HCT116 (cell line): Measurements from ENCODE around the gene DEPDC4. TPM values are rescaled to one million over a fixed set of nuclear protein-coding genes. Genes with fewer than 3 reads are reported as not detected.

Experiments used
- ATAC-seq: fragments of 200-7000 bp; cut with Tn5 transposase; 2 replicates; pipeline ENCODE4 v1.9.1; 2020; ENCODE audit warnings: mild to moderate bottlenecking, moderate library complexity
- BruUV-seq: library from RNA; stranded (reverse); fragments of 400-500 nt; replicated peaks from 2 replicates; lab custom pipeline; 2021; lab: Mats Ljungman, UMichigan
- CTCF ChIA-PET: fragments of 300-600 bp; sonication (Branson Sonifier 250); formaldehyde crosslinking; loops from one replicate; lab custom pipeline; 2021; ENCODE audit warnings: antibody characterized with exemption; lab: Charles Lee
- POLR2A ChIA-PET: fragments of 300-600, 350-600 bp; sonication (Branson Sonifier 250); formaldehyde crosslinking; loops from one replicate; lab custom pipeline; 2021; ENCODE audit warnings: antibody characterized with exemption; lab: Charles Lee
- RAD21 ChIA-PET, 2 experiments: fragments of 300-600 bp; sonication (Branson Sonifier 250); formaldehyde crosslinking; loops; one replicate each; lab custom pipeline; 2023; ENCODE audit warnings: low total read pairs in 2 of 2; ENCODE audit not compliant: uncharacterized antibody in 2 of 2, unreplicated experiment in 2 of 2, low non-redundant PET in 1 of 2; lab: Charles Lee
- DNase-seq: peaks from one replicate; pipeline ENCODE4 v3.0.0-alpha.2; 2010; ENCODE audit warnings: low read depth, low spot score
- H2AFZ ChIP-seq: fragments of 200-600 bp; shearing (Covaris generic), sonication (generic); 2 replicates; pipeline ENCODE4 v1.6.1; 2017; ENCODE audit warnings: low read depth, mixed run types, mixed read lengths, antibody characterized with exemption, low read length; ENCODE audit not compliant: poor library complexity, severe bottlenecking
- H3K27ac ChIP-seq: 2 replicates; pipeline ENCODE4 v1.5.1; 2012; ENCODE audit warnings: low read depth, low read length
- H3K27me3 ChIP-seq: fragments of 200-600 bp; sonication (generic); 2 replicates; pipeline ENCODE4 v1.6.1; 2016; ENCODE audit warnings: mixed run types, low read length, mixed read lengths; ENCODE audit not compliant: insufficient read depth
- H3K36me3 ChIP-seq, 2 experiments: fragments of 200-500 bp in 1 of 2; fragments of 200-600 bp in 1 of 2; sonication (Bioruptor generic) in 1 of 2; sonication (generic) in 1 of 2; 2 replicates each; pipeline versions ENCODE4 v1.5.1 to v1.6.1; 2014 to 2016; ENCODE audit warnings: low read length in 2 of 2, inconsistent platforms in 1 of 2, mixed read lengths in 1 of 2, mixed run types in 1 of 2; ENCODE audit not compliant: insufficient read depth in 2 of 2, control insufficient read depth in 1 of 2
- H3K4me1 ChIP-seq, 2 experiments: fragments of 200-600 bp in 1 of 2; sonication (generic) in 1 of 2; 2 replicates each; pipeline versions ENCODE4 v1.5.1 to v1.6.1; 2012 to 2017; ENCODE audit warnings: low read length in 2 of 2, inconsistent platforms in 1 of 2, mild to moderate bottlenecking in 1 of 2, mixed read lengths in 1 of 2, mixed run types in 1 of 2, moderate library complexity in 1 of 2; ENCODE audit not compliant: insufficient read depth in 2 of 2, control insufficient read depth in 1 of 2
- H3K4me2 ChIP-seq: fragments of 200-600 bp; sonication (generic); 2 replicates; pipeline ENCODE4 v1.6.1; 2017; ENCODE audit warnings: mixed run types, low read length, mixed read lengths
- H3K4me3 ChIP-seq, 2 experiments: fragments of 200-600 bp in 1 of 2; sonication (generic) in 1 of 2; replicated peaks in 1 of 2; 2 replicates each; pipeline ENCODE4 v1.5.1; 2011 to 2016; ENCODE audit warnings: low read length in 2 of 2, control low read depth in 1 of 2, low read depth in 1 of 2, mild to moderate bottlenecking in 1 of 2, mixed read lengths in 1 of 2, mixed run types in 1 of 2
- H3K79me2 ChIP-seq: fragments of 200-600 bp; sonication (generic); 2 replicates; pipeline ENCODE4 v1.6.1; 2017; ENCODE audit warnings: mild to moderate bottlenecking, mixed run types, low read length, moderate library complexity, mixed read lengths; ENCODE audit not compliant: insufficient read depth
- H3K9ac ChIP-seq: fragments of 200-600 bp; sonication (generic); 2 replicates; pipeline ENCODE4 v1.6.1; 2016; ENCODE audit warnings: low read length, mixed read lengths
- H3K9me2 ChIP-seq: fragments of 200-600 bp; sonication (generic), shearing (Covaris generic); 2 replicates; pipeline ENCODE4 v1.6.1; 2017; ENCODE audit warnings: mixed run types, mild to moderate bottlenecking, moderate library complexity; ENCODE audit not compliant: insufficient read depth
- H3K9me3 ChIP-seq, 2 experiments: fragments of 200-500 bp in 1 of 2; fragments of 200-600 bp in 1 of 2; sonication (Bioruptor generic) in 1 of 2; sonication (generic) in 1 of 2; 2 replicates each; pipeline ENCODE4 v1.6.1; 2014 to 2017; ENCODE audit warnings: low read length in 2 of 2, mixed read lengths in 2 of 2, inconsistent platforms in 1 of 2, low read depth in 1 of 2, mild to moderate bottlenecking in 1 of 2, mixed run types in 1 of 2, moderate library complexity in 1 of 2; ENCODE audit not compliant: control insufficient read depth in 1 of 2, insufficient read depth in 1 of 2
- H4K20me1 ChIP-seq: fragments of 200-600 bp; sonication (generic), shearing (Covaris generic); 2 replicates; pipeline ENCODE4 v1.6.1; 2017; ENCODE audit warnings: mixed run types, mild to moderate bottlenecking, moderate library complexity; ENCODE audit not compliant: insufficient read depth
- CEBPB ChIP-seq: IDR thresholded peaks from 2 replicates; pipeline ENCODE4 v1.6.1; 2012; ENCODE audit warnings: low read depth
- ELF1 ChIP-seq: IDR thresholded peaks from 2 replicates; pipeline ENCODE4 v1.6.1; 2012; ENCODE audit warnings: low read depth, borderline replicate concordance
- JUND ChIP-seq: IDR thresholded peaks from 2 replicates; pipeline ENCODE4 v1.6.1; 2012
- POLR2AphosphoS5 ChIP-seq: IDR thresholded peaks from 2 replicates; pipeline ENCODE4 v1.6.1; 2011; ENCODE audit warnings: mild to moderate bottlenecking, low read depth, low read length, moderate library complexity
- RAD21 ChIP-seq: IDR thresholded peaks from 2 replicates; pipeline ENCODE4 v1.6.1; 2012; ENCODE audit warnings: low read depth, mild to moderate bottlenecking
- SP1 ChIP-seq: IDR thresholded peaks from 2 replicates; pipeline ENCODE4 v1.6.1; 2012; ENCODE audit warnings: low read depth
- SRF ChIP-seq: IDR thresholded peaks from 2 replicates; pipeline ENCODE4 v1.6.1; 2012; ENCODE audit warnings: low read depth
- TCF7L2 ChIP-seq: IDR thresholded peaks from 2 replicates; pipeline ENCODE4 v1.7.0; 2011; ENCODE audit warnings: borderline replicate concordance, inconsistent platforms; ENCODE audit not compliant: insufficient read depth, insufficient read length; ENCODE audit errors: extremely low read depth
- YY1 ChIP-seq: IDR thresholded peaks from 2 replicates; pipeline ENCODE4 v1.6.1; 2011; ENCODE audit warnings: low read length, low read depth, moderate library complexity, mild to moderate bottlenecking; ENCODE audit not compliant: insufficient replicate concordance; ENCODE audit errors: extremely low read depth
- ZNF274 ChIP-seq: fragments of 200-500 bp; sonication (Bioruptor generic); IDR thresholded peaks from 2 replicates; pipeline ENCODE4 v1.6.1; 2014; ENCODE audit warnings: mild to moderate bottlenecking, low read depth, low read length, inconsistent platforms
- intact Hi-C: fragments of 100-400 bp; cut with micrococcal nuclease; formaldehyde crosslinking; loops from 2 replicates; pipeline ENCODE4 v1.10.0; 2022
- total RNA-seq: library from RNA; stranded (reverse); gene quantifications from one replicate; pipeline ENCODE4 v1.2.1, GENCODE V29; 2021; ENCODE audit not compliant: unreplicated experiment
- TF ChIP-seq, protein P1 (sequence below): IDR thresholded peaks from 2 replicates; pipeline ENCODE4 v1.6.1; 2012
- TF ChIP-seq, protein P2 (sequence below): IDR thresholded peaks from 2 replicates; pipeline ENCODE4 v1.6.1; 2012

The DEPDC4 gene
- total RNA-seq, 1 experiment from 2014 or later: 3.4 TPM

DNA sequence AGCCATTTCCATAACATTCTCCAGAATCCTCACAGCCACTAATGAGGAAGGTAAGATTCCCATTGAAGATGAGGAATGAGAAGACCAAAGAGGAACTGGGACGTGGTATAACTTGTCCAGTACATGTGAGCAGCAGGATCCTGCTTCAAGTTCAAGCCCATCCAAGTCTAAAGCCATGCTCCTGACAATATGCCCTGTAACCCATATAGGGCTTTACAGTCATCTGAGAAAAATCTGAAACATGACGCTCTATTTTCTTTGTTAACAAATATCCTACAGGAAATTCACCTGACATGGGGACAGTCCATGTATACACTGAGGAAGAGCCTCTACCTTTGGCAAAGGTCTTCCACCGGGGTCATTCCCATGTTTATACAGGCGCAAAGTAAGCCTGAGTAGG lies 69.4 kb downstream of the DEPDC4 start:
- H3K9me2 ChIP-seq: no peaks in the 10 kb centered on the region
- H3K4me3 ChIP-seq: no peak overlapping the region
- no TSS peak for BruUV-seq
- no peaks in the 10 kb centered on the region for H3K27me3 ChIP-seq
- no peak for TF ChIP-seq CEBPB
- TF ChIP-seq JUND: no peak
- TF ChIP-seq ELF1: no peak
- TF ChIP-seq, protein P1, sequence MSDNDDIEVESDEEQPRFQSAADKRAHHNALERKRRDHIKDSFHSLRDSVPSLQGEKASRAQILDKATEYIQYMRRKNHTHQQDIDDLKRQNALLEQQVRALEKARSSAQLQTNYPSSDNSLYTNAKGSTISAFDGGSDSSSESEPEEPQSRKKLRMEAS: no peak
- no peak for TF ChIP-seq TCF7L2
- TF ChIP-seq POLR2AphosphoS5: no peak
- no peak for TF ChIP-seq RAD21
- TF ChIP-seq SRF: no peak
- no peak for TF ChIP-seq YY1
- TF ChIP-seq, protein P2, sequence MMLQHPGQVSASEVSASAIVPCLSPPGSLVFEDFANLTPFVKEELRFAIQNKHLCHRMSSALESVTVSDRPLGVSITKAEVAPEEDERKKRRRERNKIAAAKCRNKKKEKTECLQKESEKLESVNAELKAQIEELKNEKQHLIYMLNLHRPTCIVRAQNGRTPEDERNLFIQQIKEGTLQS: no peak
- TF ChIP-seq SP1: no peak
- no peak for TF ChIP-seq ZNF274
- TF ChIP-seq, all 23 proteins: peak for 0
- Histone ChIP-seq H3K9me3 (no peaks in the 10 kb centered on the region), H3K27ac (no peak overlapping the region), H3K36me3 (peaks cover 0 to 19% of the 10 kb centered on the region in 2 experiments; a peak in 1 of 4 replicates), H3K4me2 (no peak overlapping the region), H3K79me2 (peaks cover 20% of the 10 kb centered on the region), H3K4me1 (peaks cover 8 to 34% of the 10 kb centered on the region in 2 experiments), H4K20me1 (no peaks in the 10 kb centered on the region), H2AFZ (no peak overlapping the region), H3K9ac (no peak overlapping the region)
- intact Hi-C loops: no loop called here
- no peak for DNase-seq
- ChIA-PET POLR2A (no interaction called here), CTCF (no interaction called here), RAD21 (no interaction called here)
- no peak for ATAC-seq
